SJSA1 (cell line): ENCODE measurements around the gene SON. TPM values are rescaled to one million over a fixed set of nuclear protein-coding genes. Genes with fewer than 3 reads are reported as not detected.

Experiments used
- DNase-seq, 2 experiments: peaks; one replicate each; pipeline ENCODE4 v3.0.0-alpha.2; 2015 to 2020; ENCODE audit warnings: low spot score in 2 of 2, low read depth in 1 of 2
- H3K27ac ChIP-seq: fragments of 250-450 bp; sonication (Bioruptor Pico); 2 replicates; pipeline ENCODE4 v1.5.1; 2020; ENCODE audit warnings: mild to moderate bottlenecking, moderate library complexity
- H3K27me3 ChIP-seq: fragments of 250-450 bp; sonication (Bioruptor Pico); replicated peaks from 2 replicates; pipeline ENCODE4 v1.5.1; 2020; ENCODE audit warnings: mild to moderate bottlenecking, moderate library complexity
- H3K36me3 ChIP-seq: fragments of 250-450 bp; sonication (Bioruptor Pico); 2 replicates; pipeline ENCODE4 v1.5.1; 2020; ENCODE audit warnings: mild to moderate bottlenecking
- H3K4me1 ChIP-seq: fragments of 250-450 bp; sonication (Bioruptor Pico); replicated peaks from 2 replicates; pipeline ENCODE4 v1.6.1; 2021; ENCODE audit warnings: mild to moderate bottlenecking
- H3K4me3 ChIP-seq: fragments of 250-450 bp; sonication (Bioruptor Pico); 2 replicates; pipeline ENCODE4 v1.5.1; 2020; ENCODE audit warnings: mild to moderate bottlenecking
- H3K9me3 ChIP-seq: fragments of 250-450 bp; sonication (Bioruptor Pico); replicated peaks from 2 replicates; pipeline ENCODE4 v1.5.1; 2020; ENCODE audit warnings: mild to moderate bottlenecking
- total RNA-seq: library from RNA; depleted of rRNA; stranded (reverse); fragments of >200 nt; shearing (Covaris generic); gene quantifications from 2 replicates; pipeline ENCODE4 v1.2.3, GENCODE V29; 2014

The SON gene
- total RNA-seq, 1 experiment from 2014 or later: 115 TPM

DNA sequence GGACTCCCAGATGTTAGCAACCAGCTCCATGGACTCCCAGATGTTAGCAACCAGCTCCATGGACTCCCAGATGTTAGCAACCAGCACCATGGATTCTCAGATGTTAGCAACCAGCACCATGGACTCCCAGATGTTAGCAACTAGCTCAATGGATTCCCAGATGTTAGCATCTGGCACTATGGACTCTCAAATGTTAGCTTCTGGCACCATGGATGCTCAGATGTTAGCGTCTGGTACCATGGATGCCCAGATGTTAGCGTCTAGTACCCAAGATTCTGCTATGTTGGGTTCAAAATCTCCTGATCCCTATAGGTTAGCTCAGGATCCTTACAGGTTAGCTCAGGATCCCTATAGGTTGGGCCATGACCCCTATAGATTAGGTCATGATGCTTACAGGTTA, 8.8 kb downstream of the SON start:
- DNase-seq: no peak
- Histone ChIP-seq H3K27me3 (no peaks in the 10 kb centered on the region), H3K4me1 (no peaks in the 10 kb centered on the region), H3K27ac (no peak overlapping the region), H3K4me3 (no peak overlapping the region), H3K36me3 (peaks cover 94% of the 10 kb centered on the region), H3K9me3 (no peaks in the 10 kb centered on the region)

DNA sequence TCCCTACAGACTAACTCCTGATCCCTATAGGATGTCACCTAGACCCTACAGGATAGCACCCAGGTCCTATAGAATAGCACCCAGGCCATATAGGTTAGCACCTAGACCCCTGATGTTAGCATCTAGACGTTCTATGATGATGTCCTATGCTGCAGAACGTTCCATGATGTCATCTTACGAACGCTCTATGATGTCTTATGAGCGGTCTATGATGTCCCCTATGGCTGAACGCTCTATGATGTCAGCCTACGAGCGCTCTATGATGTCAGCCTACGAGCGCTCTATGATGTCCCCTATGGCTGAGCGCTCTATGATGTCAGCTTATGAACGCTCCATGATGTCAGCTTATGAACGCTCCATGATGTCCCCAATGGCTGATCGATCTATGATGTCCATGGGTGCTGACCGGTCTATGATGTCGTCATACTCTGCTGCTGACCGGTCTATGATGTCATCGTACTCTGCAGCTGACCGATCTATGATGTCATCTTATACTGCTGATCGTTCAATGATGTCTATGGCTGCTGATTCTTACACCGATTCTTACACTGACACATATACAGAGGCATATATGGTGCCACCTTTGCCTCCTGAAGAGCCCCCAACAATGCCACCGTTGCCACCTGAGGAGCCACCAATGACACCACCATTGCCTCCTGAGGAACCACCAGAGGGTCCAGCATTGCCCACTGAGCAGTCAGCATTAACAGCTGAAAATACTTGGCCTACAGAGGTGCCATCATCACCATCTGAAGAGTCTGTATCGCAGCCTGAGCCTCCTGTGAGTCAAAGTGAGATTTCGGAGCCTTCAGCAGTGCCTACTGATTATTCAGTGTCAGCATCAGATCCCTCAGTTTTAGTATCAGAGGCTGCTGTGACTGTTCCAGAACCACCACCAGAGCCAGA, 9.5 kb downstream of the SON start:
- no peak for DNase-seq
- Histone ChIP-seq H3K27ac (no peak overlapping the region), H3K27me3 (no peaks in the 10 kb centered on the region), H3K9me3 (no peaks in the 10 kb centered on the region), H3K4me1 (no peaks in the 10 kb centered on the region), H3K36me3 (peaks cover 94% of the 10 kb centered on the region), H3K4me3 (no peak overlapping the region)

DNA sequence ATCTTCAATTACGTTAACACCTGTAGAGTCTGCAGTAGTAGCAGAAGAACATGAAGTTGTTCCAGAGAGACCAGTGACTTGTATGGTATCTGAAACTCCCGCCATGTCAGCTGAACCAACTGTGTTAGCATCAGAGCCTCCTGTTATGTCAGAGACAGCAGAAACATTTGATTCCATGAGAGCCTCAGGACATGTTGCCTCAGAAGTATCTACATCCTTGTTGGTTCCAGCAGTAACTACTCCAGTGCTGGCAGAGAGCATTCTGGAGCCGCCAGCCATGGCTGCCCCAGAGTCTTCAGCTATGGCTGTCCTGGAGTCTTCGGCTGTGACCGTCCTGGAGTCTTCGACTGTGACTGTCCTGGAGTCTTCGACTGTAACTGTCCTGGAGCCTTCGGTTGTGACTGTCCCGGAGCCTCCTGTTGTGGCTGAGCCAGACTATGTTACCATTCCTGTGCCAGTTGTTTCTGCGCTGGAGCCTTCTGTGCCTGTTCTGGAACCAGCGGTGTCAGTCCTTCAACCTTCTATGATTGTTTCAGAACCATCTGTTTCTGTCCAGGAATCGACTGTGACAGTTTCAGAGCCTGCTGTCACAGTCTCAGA, 10.3 kb downstream of the SON start:
- H3K36me3 ChIP-seq: peaks cover 97% of the 10 kb centered on the region
- no peaks in the 10 kb centered on the region for H3K27me3 ChIP-seq
- H3K4me1 ChIP-seq: no peaks in the 10 kb centered on the region
- no peak overlapping the region for H3K27ac ChIP-seq
- H3K9me3 ChIP-seq: no peaks in the 10 kb centered on the region
- no peak overlapping the region for H3K4me3 ChIP-seq
- no peak for DNase-seq

DNA sequence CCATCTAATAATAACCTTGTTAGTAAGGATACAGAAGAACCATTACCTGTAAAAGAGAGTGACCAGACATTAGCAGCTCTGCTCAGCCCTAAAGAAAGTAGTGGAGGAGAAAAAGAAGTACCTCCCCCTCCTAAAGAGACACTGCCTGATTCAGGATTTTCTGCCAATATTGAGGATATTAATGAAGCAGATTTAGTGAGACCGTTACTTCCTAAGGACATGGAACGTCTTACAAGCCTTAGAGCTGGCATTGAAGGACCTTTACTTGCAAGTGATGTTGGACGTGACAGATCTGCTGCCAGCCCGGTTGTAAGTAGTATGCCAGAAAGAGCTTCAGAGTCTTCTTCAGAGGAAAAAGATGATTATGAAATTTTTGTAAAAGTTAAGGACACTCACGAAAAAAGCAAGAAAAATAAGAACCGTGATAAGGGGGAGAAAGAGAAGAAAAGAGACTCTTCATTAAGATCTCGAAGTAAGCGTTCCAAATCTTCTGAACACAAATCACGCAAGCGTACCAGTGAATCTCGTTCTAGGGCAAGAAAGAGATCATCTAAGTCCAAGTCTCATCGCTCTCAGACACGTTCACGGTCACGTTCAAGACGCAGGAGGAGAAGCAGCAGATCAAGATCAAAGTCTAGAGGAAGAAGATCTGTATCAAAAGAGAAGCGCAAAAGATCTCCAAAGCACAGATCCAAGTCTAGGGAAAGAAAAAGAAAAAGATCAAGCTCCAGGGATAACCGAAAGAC, 11.6 kb downstream of the SON start:
- no peak for DNase-seq
- Histone ChIP-seq H3K27me3 (no peaks in the 10 kb centered on the region), H3K9me3 (no peaks in the 10 kb centered on the region), H3K4me3 (no peak overlapping the region), H3K4me1 (no peaks in the 10 kb centered on the region), H3K27ac (no peak overlapping the region), H3K36me3 (peaks cover 98% of the 10 kb centered on the region)

DNA sequence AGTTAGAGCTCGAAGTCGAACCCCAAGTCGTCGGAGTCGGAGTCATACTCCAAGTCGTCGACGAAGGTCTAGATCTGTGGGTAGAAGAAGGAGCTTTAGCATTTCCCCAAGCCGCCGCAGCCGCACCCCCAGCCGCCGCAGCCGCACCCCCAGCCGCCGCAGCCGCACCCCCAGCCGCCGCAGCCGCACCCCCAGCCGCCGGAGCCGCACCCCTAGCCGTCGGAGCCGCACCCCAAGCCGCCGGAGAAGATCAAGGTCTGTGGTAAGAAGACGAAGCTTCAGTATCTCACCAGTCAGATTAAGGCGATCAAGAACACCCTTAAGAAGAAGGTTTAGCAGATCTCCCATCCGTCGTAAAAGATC, 12.1 kb downstream of the SON start:
- Histone ChIP-seq H3K4me3 (no peak overlapping the region), H3K9me3 (no peaks in the 10 kb centered on the region)

DNA sequence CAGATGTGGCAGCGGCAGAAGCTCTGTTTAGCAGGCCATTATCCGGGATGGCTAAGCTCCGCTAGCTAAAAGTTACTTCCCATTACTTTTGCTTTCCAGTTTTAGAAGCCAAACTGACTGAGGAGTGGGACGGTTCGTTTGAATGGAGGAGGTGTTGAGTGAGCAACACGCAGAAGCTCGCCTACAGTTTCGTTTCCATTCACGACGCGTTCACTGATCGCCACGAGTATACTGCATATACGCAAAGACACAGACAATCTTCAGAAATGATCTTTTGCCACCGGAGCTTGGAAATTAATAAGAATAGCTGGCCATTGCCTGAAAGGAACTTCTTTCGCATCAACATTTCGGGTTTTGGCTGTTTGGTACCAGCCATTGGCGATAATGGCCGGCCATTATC, 14.6 kb downstream of the SON start:
- H3K36me3 ChIP-seq: peaks cover 98% of the 10 kb centered on the region
- no peak for DNase-seq
- H3K9me3 ChIP-seq: no peaks in the 10 kb centered on the region
- H3K4me3 ChIP-seq: no peak overlapping the region
- H3K27ac ChIP-seq: no peak overlapping the region
- no peaks in the 10 kb centered on the region for H3K4me1 ChIP-seq
- H3K27me3 ChIP-seq: no peaks in the 10 kb centered on the region

More for the DNA sequence above, 12.1 kb downstream of the SON start:
- no peak for DNase-seq
- H3K27me3 ChIP-seq: no peaks in the 10 kb centered on the region
- peaks cover 98% of the 10 kb centered on the region for H3K36me3 ChIP-seq
- H3K4me1 ChIP-seq: no peaks in the 10 kb centered on the region
- no peak overlapping the region for H3K27ac ChIP-seq

DNA sequence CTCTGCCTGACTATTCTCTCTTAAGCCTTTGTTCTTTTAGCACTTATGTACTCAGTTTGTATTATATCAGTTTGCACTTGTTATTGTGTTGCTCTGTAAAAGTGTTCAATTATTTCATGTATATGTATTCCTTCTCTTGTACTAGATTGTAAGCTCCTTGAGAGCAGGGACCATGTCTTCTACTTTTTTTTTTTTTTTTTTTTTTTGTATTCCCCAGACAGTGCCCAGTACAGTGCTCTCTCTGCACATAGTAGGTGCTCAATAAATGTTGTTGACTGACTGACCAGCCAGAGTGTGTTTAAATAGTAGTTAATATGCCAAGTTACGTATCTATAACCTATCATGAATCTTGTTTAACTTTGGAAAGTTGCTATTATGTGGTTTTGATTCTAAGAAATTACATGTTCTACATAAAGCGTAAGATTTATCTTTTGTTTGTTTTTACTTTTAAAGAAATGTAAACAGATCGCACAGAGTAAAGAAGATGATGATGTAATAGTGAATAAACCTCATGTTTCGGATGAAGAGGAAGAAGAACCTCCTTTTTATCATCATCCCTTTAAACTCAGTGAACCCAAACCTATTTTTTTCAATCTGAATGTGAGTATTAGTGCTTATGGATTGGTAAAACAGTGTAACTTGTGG, 16.1 kb downstream of the SON start:
- Histone ChIP-seq H3K4me3 (no peak overlapping the region), H3K27me3 (no peaks in the 10 kb centered on the region), H3K9me3 (no peaks in the 10 kb centered on the region), H3K36me3 (peaks cover 98% of the 10 kb centered on the region), H3K4me1 (no peaks in the 10 kb centered on the region), H3K27ac (no peak overlapping the region)
- no peak for DNase-seq

DNA sequence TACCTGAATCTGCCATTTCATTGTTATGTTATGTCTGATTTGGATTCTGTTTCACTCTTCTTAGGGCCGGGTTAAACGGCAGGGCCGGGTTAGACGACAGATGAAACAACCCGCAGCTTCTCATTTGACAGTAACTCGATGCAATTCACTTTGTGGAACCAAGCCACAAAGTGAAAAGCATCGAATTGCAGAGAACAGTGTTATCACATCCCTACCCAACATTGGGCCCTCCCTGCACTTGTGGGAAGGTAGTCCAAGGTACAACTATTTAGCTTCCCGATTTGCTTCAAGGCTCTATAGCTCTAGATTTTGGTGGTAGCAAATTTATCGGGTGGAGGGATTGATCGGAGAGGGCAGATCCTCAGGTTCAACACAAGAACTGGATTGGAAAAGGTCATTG, 17.0 kb downstream of the SON start:
- H3K27me3 ChIP-seq: no peaks in the 10 kb centered on the region
- no peaks in the 10 kb centered on the region for H3K4me1 ChIP-seq
- H3K36me3 ChIP-seq: peaks cover 97% of the 10 kb centered on the region
- no peak overlapping the region for H3K4me3 ChIP-seq
- no peak overlapping the region for H3K27ac ChIP-seq
- H3K9me3 ChIP-seq: no peaks in the 10 kb centered on the region
- DNase-seq: no peak

DNA sequence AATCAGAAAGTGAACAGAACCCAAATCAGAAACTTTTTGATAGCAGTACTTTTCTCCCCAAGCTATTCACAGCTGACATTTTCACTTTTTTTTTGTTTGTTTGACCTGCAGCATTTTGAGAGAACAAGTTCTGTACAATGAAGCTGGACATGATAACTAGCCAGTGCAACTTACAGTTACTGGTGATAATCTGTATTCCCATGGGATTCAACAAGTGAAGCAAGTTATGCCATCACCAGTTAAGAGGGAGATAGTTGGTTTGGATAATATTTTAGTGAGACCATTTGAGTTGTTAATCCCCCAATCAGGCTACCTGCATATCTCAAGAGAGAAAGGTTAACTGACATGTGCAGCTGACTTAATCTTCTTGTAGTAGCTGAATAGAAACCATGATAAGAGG, 18.1 kb downstream of the SON start:
- DNase-seq: no peak
- peaks cover 98% of the 10 kb centered on the region for H3K36me3 ChIP-seq
- no peaks in the 10 kb centered on the region for H3K27me3 ChIP-seq

DNA sequence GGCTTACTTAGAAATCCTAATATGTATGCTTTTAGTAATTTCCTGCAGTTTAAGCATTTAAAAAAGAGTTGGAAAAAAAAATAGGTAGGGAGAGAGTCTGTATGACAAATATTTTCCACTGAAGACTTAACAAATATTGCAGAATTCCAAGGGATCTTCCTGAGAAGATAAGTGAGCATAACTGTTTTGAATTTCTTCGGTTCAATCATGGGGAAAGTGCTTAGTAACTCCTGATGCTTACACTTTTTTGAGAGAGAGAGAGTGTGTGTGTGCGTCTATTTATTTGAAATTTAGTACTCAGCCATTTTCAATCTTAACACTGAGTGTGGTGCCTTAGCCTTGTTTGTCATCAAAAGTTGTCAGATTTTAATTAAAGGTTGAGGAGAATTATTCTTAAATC, 18.5 kb downstream of the SON start:
- no peak for DNase-seq
- Histone ChIP-seq H3K9me3 (no peaks in the 10 kb centered on the region), H3K4me3 (no peak overlapping the region), H3K27me3 (no peaks in the 10 kb centered on the region), H3K27ac (no peak overlapping the region), H3K36me3 (peaks cover 96% of the 10 kb centered on the region), H3K4me1 (no peaks in the 10 kb centered on the region)

More for the DNA sequence above, 18.1 kb downstream of the SON start:
- Histone ChIP-seq H3K27ac (no peak overlapping the region), H3K9me3 (no peaks in the 10 kb centered on the region), H3K4me1 (no peaks in the 10 kb centered on the region), H3K4me3 (no peak overlapping the region)

DNA sequence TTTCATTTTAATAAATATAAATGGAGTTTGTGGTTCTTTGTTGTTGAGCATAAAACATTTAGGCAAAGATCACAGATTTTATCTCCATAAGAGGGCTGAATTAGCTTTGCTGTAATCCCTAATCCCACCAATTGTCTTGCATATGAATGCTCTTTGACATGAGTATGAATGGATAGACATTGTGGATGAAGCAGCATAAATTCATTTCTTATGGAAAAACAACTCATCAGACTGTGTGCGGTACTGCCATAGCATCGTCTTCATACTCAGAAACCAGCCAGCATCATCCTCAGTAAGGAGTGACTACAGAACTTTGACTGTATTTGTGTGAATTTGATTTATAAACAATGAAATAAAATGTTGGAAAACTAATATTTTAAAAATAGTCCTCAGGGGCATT, 19.6 kb downstream of the SON start:
- no peak overlapping the region for H3K4me3 ChIP-seq
- H3K4me1 ChIP-seq: no peaks in the 10 kb centered on the region
- peaks cover 92% of the 10 kb centered on the region for H3K36me3 ChIP-seq
- no peak overlapping the region for H3K27ac ChIP-seq
- no peak for DNase-seq
- no peaks in the 10 kb centered on the region for H3K9me3 ChIP-seq
- no peaks in the 10 kb centered on the region for H3K27me3 ChIP-seq

DNA sequence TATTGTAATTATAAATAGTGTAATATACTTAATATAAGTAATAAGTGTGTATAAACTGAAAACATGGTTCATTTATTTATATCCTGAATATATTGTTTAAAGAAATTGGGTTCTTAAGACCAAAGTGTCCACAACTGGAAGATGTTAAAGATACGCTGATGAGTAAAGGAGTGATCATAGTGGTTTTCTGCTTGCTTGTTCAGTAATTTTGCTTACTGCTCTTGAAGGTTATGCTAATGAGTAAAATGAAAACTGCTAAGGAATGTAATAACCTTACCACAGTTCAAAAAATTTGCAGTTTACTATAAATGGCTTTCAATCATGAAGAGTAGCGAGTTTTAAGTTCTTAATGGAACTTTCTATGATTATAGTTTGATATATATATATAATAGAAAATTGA, 23.7 kb downstream of the SON start:
- Histone ChIP-seq H3K4me3 (no peak overlapping the region), H3K27me3 (no peaks in the 10 kb centered on the region), H3K27ac (no peak overlapping the region), H3K4me1 (no peaks in the 10 kb centered on the region), H3K36me3 (peaks cover 92% of the 10 kb centered on the region), H3K9me3 (no peaks in the 10 kb centered on the region)
- no peak for DNase-seq

DNA sequence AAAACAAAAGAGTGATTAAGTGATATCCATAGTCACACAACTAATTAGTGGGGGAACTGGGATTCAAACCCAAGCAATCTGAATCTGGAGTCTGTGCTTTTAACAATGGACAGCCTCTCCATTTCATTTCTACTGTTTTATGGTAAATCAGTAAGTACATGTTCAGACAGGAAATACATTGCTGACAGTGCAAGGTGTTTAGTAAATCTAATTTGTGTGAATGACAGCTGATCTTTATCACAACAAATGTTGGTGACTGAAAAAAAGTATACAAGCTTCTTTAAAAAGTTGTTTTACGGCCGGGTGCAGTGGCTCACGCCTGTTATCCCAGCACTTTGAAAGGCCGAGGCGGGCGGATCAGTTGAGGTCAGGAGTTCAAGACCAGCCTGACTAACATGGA, 25.1 kb downstream of the SON start:
- Histone ChIP-seq H3K27me3 (no peaks in the 10 kb centered on the region), H3K27ac (no peak overlapping the region), H3K9me3 (no peaks in the 10 kb centered on the region), H3K4me3 (no peak overlapping the region), H3K4me1 (no peaks in the 10 kb centered on the region), H3K36me3 (peaks cover 89% of the 10 kb centered on the region)
- DNase-seq: no peak

DNA sequence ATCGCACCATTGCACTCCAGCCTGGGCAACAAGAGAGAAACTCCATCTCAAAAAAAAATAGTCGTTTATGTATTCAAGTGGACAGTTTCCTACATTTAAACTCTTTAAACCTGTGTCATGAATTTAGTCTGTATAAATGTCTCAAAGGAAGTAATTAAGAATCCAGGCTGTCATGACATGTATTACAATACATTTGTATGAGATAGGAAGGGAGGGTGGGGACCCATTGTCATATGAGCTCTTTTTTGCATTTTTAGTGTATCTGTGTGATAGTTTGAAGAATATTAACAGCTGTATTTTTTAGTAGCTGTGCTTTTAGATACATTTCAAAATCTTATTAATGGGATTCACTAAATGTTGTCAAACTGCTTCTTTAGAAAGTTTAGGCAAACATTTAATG, 25.6 kb downstream of the SON start:
- no peak for DNase-seq
- no peak overlapping the region for H3K4me3 ChIP-seq
- H3K4me1 ChIP-seq: no peaks in the 10 kb centered on the region
- H3K9me3 ChIP-seq: no peaks in the 10 kb centered on the region
- H3K36me3 ChIP-seq: peaks cover 89% of the 10 kb centered on the region
- H3K27me3 ChIP-seq: no peaks in the 10 kb centered on the region
- no peak overlapping the region for H3K27ac ChIP-seq
